Erythroblast (primary cell): ENCODE measurements around the gene RBFOX2.

Experiments
- DNase-seq, 2 experiments: peaks; one replicate each; lab custom pipeline; 2025; lab: John Stamatoyannopoulos, UW
- GATA1 ChIP-seq: IDR thresholded peaks from 2 replicates; pipeline ENCODE4 v1.6.1; 2011; ENCODE audit warnings: low read depth, mild to moderate bottlenecking, control low read depth, low read length, moderate library complexity
- POLR2A ChIP-seq: IDR thresholded peaks from 2 replicates; pipeline ENCODE4 v1.6.1; 2011; ENCODE audit warnings: mild to moderate bottlenecking, low read length

RBFOX2 gene

GRCh38 chr22:35949243-35949642 lies 79.4 kb downstream of the RBFOX2 start:
- no peak for DNase-seq
- TF ChIP-seq POLR2A (no peak), GATA1 (no peak)

GRCh38 chr22:35947794-35948425 lies 80.7 kb downstream of the RBFOX2 start:
- no peak for TF ChIP-seq POLR2A
- TF ChIP-seq GATA1: no peak
- DNase-seq: no peak

- TF ChIP-seq POLR2A: no peak
- no peak for TF ChIP-seq GATA1
- DNase-seq: no peak
These were observed 84.2 kb downstream of the RBFOX2 start for GRCh38 chr22:35944458-35944857.

GRCh38 chr22:35940166-35940565 lies 88.5 kb downstream of the RBFOX2 start:
- TF ChIP-seq GATA1 (no peak), POLR2A (no peak)
- DNase-seq: no peak

GRCh38 chr22:35938226-35938625 lies 90.4 kb downstream of the RBFOX2 start:
- DNase-seq: no peak
- TF ChIP-seq POLR2A (no peak), GATA1 (no peak)

- TF ChIP-seq POLR2A: no peak
- TF ChIP-seq GATA1: no peak
- DNase-seq: peak; percentile 61
These were observed 97.7 kb downstream of the RBFOX2 start for GRCh38 chr22:35930933-35931332.

- no peak for DNase-seq
- TF ChIP-seq POLR2A: no peak
- TF ChIP-seq GATA1: no peak
These were observed 100.3 kb downstream of the RBFOX2 start for GRCh38 chr22:35928285-35928798.

- DNase-seq: no peak
- no peak for TF ChIP-seq POLR2A
- no peak for TF ChIP-seq GATA1
These were observed 105.6 kb downstream of the RBFOX2 start for GRCh38 chr22:35923026-35923425.

- peak; percentile 54 to 63 for DNase-seq
- TF ChIP-seq GATA1 (no peak), POLR2A (no peak)
These were observed 106.8 kb downstream of the RBFOX2 start for GRCh38 chr22:35921777-35922176.

GRCh38 chr22:35921044-35921443 lies 107.6 kb downstream of the RBFOX2 start:
- TF ChIP-seq GATA1 (no peak), POLR2A (no peak)
- DNase-seq: no peak

- no peak for DNase-seq
- TF ChIP-seq GATA1: no peak
- TF ChIP-seq POLR2A: no peak
These were observed 109.6 kb downstream of the RBFOX2 start for GRCh38 chr22:35919002-35919542.

- TF ChIP-seq POLR2A: no peak
- TF ChIP-seq GATA1: no peak
- DNase-seq: no peak
These were observed 110.2 kb downstream of the RBFOX2 start for GRCh38 chr22:35918456-35918855.

GRCh38 chr22:35917651-35918050 lies 111.0 kb downstream of the RBFOX2 start:
- no peak for DNase-seq
- no peak for TF ChIP-seq GATA1
- no peak for TF ChIP-seq POLR2A

- TF ChIP-seq POLR2A: no peak
- TF ChIP-seq GATA1: no peak
- no peak for DNase-seq
These were observed 113.1 kb downstream of the RBFOX2 start for GRCh38 chr22:35915477-35916013.
